B cell (primary cell): Measurements from ENCODE around the gene AMT.

Experiments used
- EZH2 ChIP-seq: IDR thresholded peaks from 2 replicates; pipeline ENCODE4 v1.6.1; 2012; ENCODE audit warnings: borderline replicate concordance, low read depth, mild to moderate bottlenecking, moderate library complexity, low read length; ENCODE audit not compliant: insufficient read depth, poor library complexity, severe bottlenecking
- TF ChIP-seq, protein P1 (sequence below): fragments of 200-600 bp; IDR thresholded peaks from one replicate; pipeline ENCODE4 v1.8.0; 2022; ENCODE audit warnings: antibody characterized with exemption, mild to moderate bottlenecking

DNA sequence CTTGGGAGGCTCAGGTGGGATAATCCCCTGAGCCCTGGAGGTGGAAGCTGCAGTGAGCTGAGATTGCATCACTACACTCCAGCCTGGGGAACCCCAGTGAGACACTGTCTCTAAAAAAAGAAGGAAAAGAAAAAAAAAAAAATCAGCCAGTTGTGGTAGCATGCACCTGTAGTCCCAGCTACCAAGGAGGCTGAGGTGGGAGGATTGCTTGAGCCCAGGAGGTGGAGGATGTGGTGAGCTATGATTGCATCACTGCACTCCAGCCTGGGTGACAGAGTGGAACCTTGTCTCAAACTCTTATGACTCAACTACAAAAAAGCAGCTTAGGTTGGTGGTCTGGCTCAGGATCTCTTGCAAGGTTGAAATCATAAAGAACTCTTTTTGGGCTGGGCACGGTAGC, 44.8 kb downstream of the AMT start:
- TF ChIP-seq, protein P1, sequence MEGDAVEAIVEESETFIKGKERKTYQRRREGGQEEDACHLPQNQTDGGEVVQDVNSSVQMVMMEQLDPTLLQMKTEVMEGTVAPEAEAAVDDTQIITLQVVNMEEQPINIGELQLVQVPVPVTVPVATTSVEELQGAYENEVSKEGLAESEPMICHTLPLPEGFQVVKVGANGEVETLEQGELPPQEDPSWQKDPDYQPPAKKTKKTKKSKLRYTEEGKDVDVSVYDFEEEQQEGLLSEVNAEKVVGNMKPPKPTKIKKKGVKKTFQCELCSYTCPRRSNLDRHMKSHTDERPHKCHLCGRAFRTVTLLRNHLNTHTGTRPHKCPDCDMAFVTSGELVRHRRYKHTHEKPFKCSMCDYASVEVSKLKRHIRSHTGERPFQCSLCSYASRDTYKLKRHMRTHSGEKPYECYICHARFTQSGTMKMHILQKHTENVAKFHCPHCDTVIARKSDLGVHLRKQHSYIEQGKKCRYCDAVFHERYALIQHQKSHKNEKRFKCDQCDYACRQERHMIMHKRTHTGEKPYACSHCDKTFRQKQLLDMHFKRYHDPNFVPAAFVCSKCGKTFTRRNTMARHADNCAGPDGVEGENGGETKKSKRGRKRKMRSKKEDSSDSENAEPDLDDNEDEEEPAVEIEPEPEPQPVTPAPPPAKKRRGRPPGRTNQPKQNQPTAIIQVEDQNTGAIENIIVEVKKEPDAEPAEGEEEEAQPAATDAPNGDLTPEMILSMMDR, result no peak
- no peak for TF ChIP-seq EZH2
